Cardiac muscle cell (in vitro differentiated cells and primary cell): Measurements from ENCODE around the gene DOCK4. TPM values are rescaled to one million over a fixed set of nuclear protein-coding genes. Genes with fewer than 3 reads are reported as not detected.

ENCODE experiments used
- DNase-seq, 2 donors: peaks; one replicate each; pipeline versions ENCODE4 v3.0.0 to v3.0.0-alpha.2; 2010 to 2017; ENCODE audit warnings: low read depth in 1 of 2, low spot score in 1 of 2
- H3K27ac ChIP-seq: fragments of 200-600 bp; sonication (generic); 2 replicates; pipeline ENCODE4 v1.5.1; 2016
- H3K27me3 ChIP-seq: fragments of 200-600 bp; sonication (generic); 2 replicates; pipeline ENCODE4 v1.6.0; 2016; ENCODE audit warnings: control low read depth
- H3K36me3 ChIP-seq: fragments of 200-600 bp; sonication (generic); 2 replicates; pipeline ENCODE4 v1.5.1; 2016; ENCODE audit warnings: control low read depth
- H3K4me1 ChIP-seq: fragments of 200-600 bp; sonication (generic); 2 replicates; pipeline ENCODE4 v1.8.1; 2017; ENCODE audit warnings: low read depth, mild to moderate bottlenecking, mixed run types
- H3K4me3 ChIP-seq: fragments of 200-600 bp; sonication (generic); 2 replicates; pipeline ENCODE4 v1.5.1; 2016; ENCODE audit warnings: mild to moderate bottlenecking
- H3K9me3 ChIP-seq: fragments of 200-600 bp; sonication (generic); 2 replicates; pipeline ENCODE4 v1.5.1; 2017; ENCODE audit warnings: low read depth, mild to moderate bottlenecking, control low read depth
- polyA plus RNA-seq: library from polyadenylated mRNA; unstranded; fragments of >200 nt; fragmentation: Nextera tagmentation; extraction: Ambion mirVana; gene quantifications from 2 replicates; pipeline ENCODE4 v1.2.1, GENCODE V29; 2016
- total RNA-seq: library from RNA; depleted of rRNA; stranded (reverse); fragments of >200 nt; gene quantifications from 2 replicates; pipeline ENCODE4 v1.2.3, GENCODE V29; 2016
- TF ChIP-seq, protein P1 (sequence below): IDR thresholded peaks from 2 replicates; pipeline ENCODE4 v1.5.1; 2012; ENCODE audit warnings: low read depth, mild to moderate bottlenecking, low read length

Gene DOCK4
- total and polyA plus RNA-seq, 2 experiments from 2014 or later = 5.3 to 11.4 TPM

GRCh38 chr7:112236597-112236996, 30.4 kb upstream of the DOCK4 start:
- TF ChIP-seq, protein P1, sequence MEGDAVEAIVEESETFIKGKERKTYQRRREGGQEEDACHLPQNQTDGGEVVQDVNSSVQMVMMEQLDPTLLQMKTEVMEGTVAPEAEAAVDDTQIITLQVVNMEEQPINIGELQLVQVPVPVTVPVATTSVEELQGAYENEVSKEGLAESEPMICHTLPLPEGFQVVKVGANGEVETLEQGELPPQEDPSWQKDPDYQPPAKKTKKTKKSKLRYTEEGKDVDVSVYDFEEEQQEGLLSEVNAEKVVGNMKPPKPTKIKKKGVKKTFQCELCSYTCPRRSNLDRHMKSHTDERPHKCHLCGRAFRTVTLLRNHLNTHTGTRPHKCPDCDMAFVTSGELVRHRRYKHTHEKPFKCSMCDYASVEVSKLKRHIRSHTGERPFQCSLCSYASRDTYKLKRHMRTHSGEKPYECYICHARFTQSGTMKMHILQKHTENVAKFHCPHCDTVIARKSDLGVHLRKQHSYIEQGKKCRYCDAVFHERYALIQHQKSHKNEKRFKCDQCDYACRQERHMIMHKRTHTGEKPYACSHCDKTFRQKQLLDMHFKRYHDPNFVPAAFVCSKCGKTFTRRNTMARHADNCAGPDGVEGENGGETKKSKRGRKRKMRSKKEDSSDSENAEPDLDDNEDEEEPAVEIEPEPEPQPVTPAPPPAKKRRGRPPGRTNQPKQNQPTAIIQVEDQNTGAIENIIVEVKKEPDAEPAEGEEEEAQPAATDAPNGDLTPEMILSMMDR = no peak
- H3K27ac ChIP-seq = no peak overlapping the region
- H3K9me3 ChIP-seq = no peaks in the 10 kb centered on the region
- H3K36me3 ChIP-seq = no peaks in the 10 kb centered on the region
- no peak overlapping the region for H3K4me3 ChIP-seq
- no peaks in the 10 kb centered on the region for H3K4me1 ChIP-seq
- no peaks in the 10 kb centered on the region for H3K27me3 ChIP-seq
- DNase-seq = no peak

GRCh38 chr7:112234147-112234546, 27.9 kb upstream of the DOCK4 start:
- TF ChIP-seq, protein P1 = no peak
- H3K4me1 ChIP-seq = peaks cover 3% of the 10 kb centered on the region
- H3K4me3 ChIP-seq = no peak overlapping the region
- no peak overlapping the region for H3K27ac ChIP-seq
- H3K9me3 ChIP-seq = no peaks in the 10 kb centered on the region
- H3K36me3 ChIP-seq = no peaks in the 10 kb centered on the region
- DNase-seq = no peak
- no peaks in the 10 kb centered on the region for H3K27me3 ChIP-seq

DNA sequence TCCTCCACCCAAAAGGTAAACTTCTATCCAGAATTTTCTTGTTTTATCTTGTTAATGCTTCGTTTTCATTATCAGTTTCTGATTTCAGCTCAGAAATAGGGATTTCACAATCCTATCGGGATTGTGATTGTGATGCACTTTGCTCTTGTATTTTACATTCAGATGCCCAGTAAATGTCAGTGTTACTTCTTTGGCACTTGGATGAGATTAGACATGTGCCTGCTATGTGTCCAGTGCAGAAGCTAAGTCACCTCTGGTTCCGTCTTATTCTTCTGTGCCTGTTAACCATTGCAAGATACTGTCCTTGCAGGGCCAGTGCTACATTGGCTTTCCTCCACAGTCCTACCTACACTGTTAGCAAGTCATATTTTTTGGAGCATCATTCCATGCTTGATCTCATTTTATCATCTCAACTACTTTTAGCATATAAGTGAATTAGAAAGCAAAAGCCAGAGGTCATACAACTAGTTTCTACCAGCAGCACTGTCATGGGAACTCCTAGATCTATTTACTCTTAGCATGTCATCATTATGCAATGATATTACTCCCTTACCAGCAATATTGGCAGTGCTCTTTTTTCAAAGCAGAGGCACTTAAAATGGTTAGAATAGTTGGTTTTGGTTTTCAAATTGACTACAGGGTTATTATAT, 27.0 kb upstream of the DOCK4 start:
- TF ChIP-seq, protein P1 = no peak
- peaks cover 3% of the 10 kb centered on the region for H3K4me1 ChIP-seq
- no peak overlapping the region for H3K27ac ChIP-seq
- no peaks in the 10 kb centered on the region for H3K36me3 ChIP-seq
- DNase-seq = no peak
- H3K27me3 ChIP-seq = no peaks in the 10 kb centered on the region
- no peaks in the 10 kb centered on the region for H3K9me3 ChIP-seq
- no peak overlapping the region for H3K4me3 ChIP-seq

DNA sequence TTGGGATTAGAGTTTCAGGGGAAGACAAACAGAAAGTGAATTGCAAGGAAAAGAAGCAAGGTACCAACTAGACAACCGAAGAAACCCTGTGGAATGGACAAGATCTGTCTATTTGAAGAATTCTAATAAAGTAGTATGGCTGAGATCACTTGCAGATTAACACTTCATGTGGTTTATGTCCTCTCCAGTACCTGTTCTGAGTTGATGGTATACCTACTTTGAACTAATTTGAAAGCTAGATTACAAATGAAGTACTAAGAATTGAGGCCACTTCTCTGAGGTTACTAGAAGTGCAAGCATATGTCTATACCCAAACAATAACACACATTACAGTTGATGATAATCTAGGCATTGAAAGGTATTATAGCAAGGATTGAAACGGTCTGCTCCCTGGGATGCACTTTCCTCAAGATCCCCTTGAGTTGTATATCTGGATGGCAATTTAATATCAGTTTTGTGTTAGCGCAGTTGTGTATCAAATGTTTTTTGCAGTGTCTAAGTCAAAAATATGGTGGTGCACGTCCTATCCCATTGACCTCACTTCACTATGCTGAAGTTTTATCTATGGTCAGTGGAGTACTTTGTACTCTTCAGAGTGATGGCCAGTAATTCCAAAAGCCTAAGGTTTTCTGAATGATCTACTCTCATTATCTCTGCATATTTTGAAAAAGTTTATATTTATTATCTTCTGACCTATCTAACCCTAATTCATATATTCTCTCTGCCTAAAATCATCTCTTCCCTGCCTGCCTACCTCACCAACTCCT, 26.2 kb upstream of the DOCK4 start:
- Histone ChIP-seq H3K4me1 (peaks cover 3% of the 10 kb centered on the region), H3K4me3 (no peak overlapping the region), H3K27me3 (no peaks in the 10 kb centered on the region), H3K9me3 (no peaks in the 10 kb centered on the region), H3K36me3 (no peaks in the 10 kb centered on the region), H3K27ac (no peak overlapping the region)
- no peak for DNase-seq
- TF ChIP-seq, protein P1 = no peak

DNA sequence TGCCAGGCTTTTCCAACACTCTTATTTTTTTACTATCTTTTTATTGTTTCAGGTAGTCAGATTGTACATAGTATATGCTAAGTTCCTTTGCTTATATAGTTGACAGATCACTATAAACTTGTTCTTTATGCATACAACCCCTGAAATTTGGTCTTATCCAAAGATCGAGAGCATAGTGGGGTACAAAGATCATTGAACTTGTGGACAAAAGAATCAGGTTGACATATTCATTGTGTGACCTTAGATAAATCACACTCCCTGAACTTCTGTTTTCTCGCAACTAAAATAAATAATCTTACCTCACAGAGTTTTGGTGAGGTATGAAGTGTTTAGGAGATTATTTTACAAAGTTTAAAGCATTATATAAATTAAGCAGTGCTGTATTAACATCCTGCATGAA, 22.4 kb upstream of the DOCK4 start:
- no peaks in the 10 kb centered on the region for H3K9me3 ChIP-seq
- H3K4me1 ChIP-seq = peaks cover 3% of the 10 kb centered on the region
- TF ChIP-seq, protein P1 = no peak
- DNase-seq = no peak
- no peak overlapping the region for H3K4me3 ChIP-seq
- H3K27ac ChIP-seq = no peak overlapping the region
- no peaks in the 10 kb centered on the region for H3K36me3 ChIP-seq
- H3K27me3 ChIP-seq = no peaks in the 10 kb centered on the region
